HEK293 (cell line): ENCODE measurements around the gene SLC9A9.

ENCODE experiments used
- CTCF ChIA-PET: fragments of 350-600 bp; formaldehyde crosslinking; extraction: SDS; loops from one replicate; lab custom pipeline; 2021; ENCODE audit warnings: antibody characterized with exemption; lab: Yijun Ruan, JAX
- POLR2A ChIA-PET: fragments of 300-600 bp; formaldehyde crosslinking; extraction: SDS; loops from one replicate; lab custom pipeline; 2020; ENCODE audit warnings: antibody characterized with exemption, inconsistent platforms; lab: Yijun Ruan, JAX
- H3K27ac ChIP-seq: fragments of 200-500 bp; sonication (Bioruptor generic); 2 replicates; pipeline ENCODE4 v1.5.1; 2014; ENCODE audit warnings: low read depth, low read length, control low read depth, inconsistent platforms; ENCODE audit errors: extremely low read depth
- H3K36me3 ChIP-seq, 2 experiments: fragments of 200-500 bp in 1 of 2; sonication (Bioruptor generic) in 1 of 2; 1 replicate in 1 of 2; 2 replicates in 1 of 2; pipeline ENCODE4 v1.5.1; 2014 to 2017; ENCODE audit warnings: inconsistent platforms in 2 of 2, low read length in 2 of 2; ENCODE audit not compliant: control insufficient read depth in 2 of 2, insufficient read depth in 1 of 2
- H3K4me1 ChIP-seq: fragments of 200-500 bp; sonication (Bioruptor generic); 2 replicates; pipeline ENCODE4 v1.5.1; 2014; ENCODE audit warnings: mild to moderate bottlenecking, low read length, inconsistent platforms; ENCODE audit not compliant: control insufficient read depth, insufficient read depth
- H3K4me3 ChIP-seq: 2 replicates; pipeline ENCODE4 v1.5.1; 2011; ENCODE audit warnings: low read depth, mild to moderate bottlenecking, control low read depth, low read length, moderate library complexity
- H3K9me3 ChIP-seq: fragments of 200-500 bp; sonication (Bioruptor generic); 2 replicates; pipeline ENCODE4 v1.5.1; 2014; ENCODE audit warnings: low read depth, low read length, inconsistent platforms; ENCODE audit not compliant: control insufficient read depth, insufficient read depth
- ELK4 ChIP-seq: IDR thresholded peaks from 2 replicates; pipeline ENCODE4 v1.6.1; 2011; ENCODE audit warnings: mild to moderate bottlenecking, low read depth, low read length, borderline replicate concordance
- KLF17 ChIP-seq: fragments of 450-650 bp; formaldehyde crosslinking; IDR thresholded peaks from 2 replicates; pipeline ENCODE4 v1.5.1; 2016; ENCODE audit warnings: missing biosample characterization, missing genetic modification characterization
- PRDM10 ChIP-seq: fragments of 450-650 bp; formaldehyde crosslinking; IDR thresholded peaks from 2 replicates; pipeline ENCODE4 v1.5.1; 2016; ENCODE audit warnings: missing biosample characterization, missing genetic modification characterization
- YY1 ChIP-seq: fragments of 450-650 bp; formaldehyde crosslinking; IDR thresholded peaks from 2 replicates; pipeline ENCODE4 v1.5.1; 2018; ENCODE audit warnings: missing biosample characterization, missing genetic modification characterization
- YY2 ChIP-seq: fragments of 450-650 bp; formaldehyde crosslinking; IDR thresholded peaks from 2 replicates; pipeline ENCODE4 v1.5.1; 2016; ENCODE audit warnings: missing biosample characterization, missing genetic modification characterization
- ZBTB21 ChIP-seq: fragments of 450-650 bp; formaldehyde crosslinking; IDR thresholded peaks from 2 replicates; pipeline ENCODE4 v1.5.1; 2017; ENCODE audit warnings: missing biosample characterization, missing genetic modification characterization
- ZBTB8A ChIP-seq: fragments of 450-650 bp; formaldehyde crosslinking; IDR thresholded peaks from 2 replicates; pipeline ENCODE4 v1.5.1; 2016; ENCODE audit warnings: missing biosample characterization, missing genetic modification characterization
- ZEB2 ChIP-seq: fragments of 450-650 bp; formaldehyde crosslinking; IDR thresholded peaks from 2 replicates; pipeline ENCODE4 v1.5.1; 2016; ENCODE audit warnings: missing biosample characterization, missing genetic modification characterization
- ZFP37 ChIP-seq: fragments of 450-650 bp; formaldehyde crosslinking; IDR thresholded peaks from 2 replicates; pipeline ENCODE4 v1.5.1; 2016; ENCODE audit warnings: missing biosample characterization, missing genetic modification characterization
- ZNF133 ChIP-seq: fragments of 450-650 bp; formaldehyde crosslinking; IDR thresholded peaks from 2 replicates; pipeline ENCODE4 v1.5.1; 2016; ENCODE audit warnings: missing biosample characterization, missing genetic modification characterization
- ZNF510 ChIP-seq: fragments of 450-650 bp; formaldehyde crosslinking; IDR thresholded peaks from 2 replicates; pipeline ENCODE4 v1.5.1; 2018; ENCODE audit warnings: mild to moderate bottlenecking, missing genetic modification characterization, missing biosample characterization; ENCODE audit not compliant: insufficient replicate concordance
- ZNF514 ChIP-seq: fragments of 450-650 bp; formaldehyde crosslinking; IDR thresholded peaks from 2 replicates; pipeline ENCODE4 v1.5.1; 2016; ENCODE audit warnings: missing biosample characterization, missing genetic modification characterization
- ZNF561 ChIP-seq: fragments of 450-650 bp; IDR thresholded peaks from 2 replicates; pipeline ENCODE4 v1.5.1; 2018; ENCODE audit warnings: missing biosample characterization, missing genetic modification characterization, borderline replicate concordance
- ZNF571 ChIP-seq: fragments of 450-650 bp; formaldehyde crosslinking; IDR thresholded peaks from 2 replicates; pipeline ENCODE4 v1.5.0; 2017; ENCODE audit warnings: missing biosample characterization, missing genetic modification characterization
- ZNF654 ChIP-seq: fragments of 450-650 bp; formaldehyde crosslinking; IDR thresholded peaks from 2 replicates; pipeline ENCODE4 v1.5.1; 2016; ENCODE audit warnings: low read depth, missing biosample characterization, missing genetic modification characterization
- ZNF776 ChIP-seq: fragments of 450-650 bp; formaldehyde crosslinking; IDR thresholded peaks from 2 replicates; pipeline ENCODE4 v1.5.0; 2017; ENCODE audit warnings: missing biosample characterization, missing genetic modification characterization, borderline replicate concordance
- ZSCAN18 ChIP-seq: fragments of 450-650 bp; formaldehyde crosslinking; IDR thresholded peaks from 2 replicates; pipeline ENCODE4 v1.5.1; 2016; ENCODE audit warnings: missing biosample characterization, missing genetic modification characterization
- ZXDB ChIP-seq: fragments of 450-650 bp; formaldehyde crosslinking; IDR thresholded peaks from 2 replicates; pipeline ENCODE4 v1.5.1; 2016; ENCODE audit warnings: missing biosample characterization, missing genetic modification characterization
- TF ChIP-seq, protein P1 (sequence below): fragments of 450-650 bp; formaldehyde crosslinking; IDR thresholded peaks from 2 replicates; pipeline ENCODE4 v1.5.1; 2016; ENCODE audit warnings: missing biosample characterization, missing genetic modification characterization
- TF ChIP-seq, protein P2 (sequence below): fragments of 450-650 bp; formaldehyde crosslinking; IDR thresholded peaks from 2 replicates; pipeline ENCODE4 v1.5.1; 2016; ENCODE audit warnings: missing biosample characterization, missing genetic modification characterization, borderline replicate concordance

The SLC9A9 gene

GRCh38 chr3:143634427-143634826, 213.8 kb downstream of the SLC9A9 start:
- CTCF ChIA-PET = no interaction called here
- TF ChIP-seq ZNF571 (tag by site-specific recombination) (no peak), ZNF133 (no peak), KLF17 (tag by site-specific recombination) (no peak), YY2 (tag by site-specific recombination) (no peak), ZBTB8A (tag by site-specific recombination) (no peak), ELK4 (no peak), ZSCAN18 (no peak), ZNF654 (no peak), ZNF514 (tag by site-specific recombination) (no peak), PRDM10 (tag by site-specific recombination) (no peak), ZNF561 (tag by site-specific recombination) (no peak), YY1 (tag by site-specific recombination) (no peak), ZFP37 (tag by site-specific recombination) (no peak), ZNF510 (no peak), ZEB2 (no peak), ZBTB21 (tag by site-specific recombination) (no peak), ZXDB (no peak), ZNF776 (tag by site-specific recombination) (no peak)
- TF ChIP-seq, protein P1, sequence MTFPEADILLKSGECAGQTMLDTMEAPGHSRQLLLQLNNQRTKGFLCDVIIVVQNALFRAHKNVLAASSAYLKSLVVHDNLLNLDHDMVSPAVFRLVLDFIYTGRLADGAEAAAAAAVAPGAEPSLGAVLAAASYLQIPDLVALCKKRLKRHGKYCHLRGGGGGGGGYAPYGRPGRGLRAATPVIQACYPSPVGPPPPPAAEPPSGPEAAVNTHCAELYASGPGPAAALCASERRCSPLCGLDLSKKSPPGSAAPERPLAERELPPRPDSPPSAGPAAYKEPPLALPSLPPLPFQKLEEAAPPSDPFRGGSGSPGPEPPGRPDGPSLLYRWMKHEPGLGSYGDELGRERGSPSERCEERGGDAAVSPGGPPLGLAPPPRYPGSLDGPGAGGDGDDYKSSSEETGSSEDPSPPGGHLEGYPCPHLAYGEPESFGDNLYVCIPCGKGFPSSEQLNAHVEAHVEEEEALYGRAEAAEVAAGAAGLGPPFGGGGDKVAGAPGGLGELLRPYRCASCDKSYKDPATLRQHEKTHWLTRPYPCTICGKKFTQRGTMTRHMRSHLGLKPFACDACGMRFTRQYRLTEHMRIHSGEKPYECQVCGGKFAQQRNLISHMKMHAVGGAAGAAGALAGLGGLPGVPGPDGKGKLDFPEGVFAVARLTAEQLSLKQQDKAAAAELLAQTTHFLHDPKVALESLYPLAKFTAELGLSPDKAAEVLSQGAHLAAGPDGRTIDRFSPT (tag by site-specific recombination) = no peak
- TF ChIP-seq, protein P2, sequence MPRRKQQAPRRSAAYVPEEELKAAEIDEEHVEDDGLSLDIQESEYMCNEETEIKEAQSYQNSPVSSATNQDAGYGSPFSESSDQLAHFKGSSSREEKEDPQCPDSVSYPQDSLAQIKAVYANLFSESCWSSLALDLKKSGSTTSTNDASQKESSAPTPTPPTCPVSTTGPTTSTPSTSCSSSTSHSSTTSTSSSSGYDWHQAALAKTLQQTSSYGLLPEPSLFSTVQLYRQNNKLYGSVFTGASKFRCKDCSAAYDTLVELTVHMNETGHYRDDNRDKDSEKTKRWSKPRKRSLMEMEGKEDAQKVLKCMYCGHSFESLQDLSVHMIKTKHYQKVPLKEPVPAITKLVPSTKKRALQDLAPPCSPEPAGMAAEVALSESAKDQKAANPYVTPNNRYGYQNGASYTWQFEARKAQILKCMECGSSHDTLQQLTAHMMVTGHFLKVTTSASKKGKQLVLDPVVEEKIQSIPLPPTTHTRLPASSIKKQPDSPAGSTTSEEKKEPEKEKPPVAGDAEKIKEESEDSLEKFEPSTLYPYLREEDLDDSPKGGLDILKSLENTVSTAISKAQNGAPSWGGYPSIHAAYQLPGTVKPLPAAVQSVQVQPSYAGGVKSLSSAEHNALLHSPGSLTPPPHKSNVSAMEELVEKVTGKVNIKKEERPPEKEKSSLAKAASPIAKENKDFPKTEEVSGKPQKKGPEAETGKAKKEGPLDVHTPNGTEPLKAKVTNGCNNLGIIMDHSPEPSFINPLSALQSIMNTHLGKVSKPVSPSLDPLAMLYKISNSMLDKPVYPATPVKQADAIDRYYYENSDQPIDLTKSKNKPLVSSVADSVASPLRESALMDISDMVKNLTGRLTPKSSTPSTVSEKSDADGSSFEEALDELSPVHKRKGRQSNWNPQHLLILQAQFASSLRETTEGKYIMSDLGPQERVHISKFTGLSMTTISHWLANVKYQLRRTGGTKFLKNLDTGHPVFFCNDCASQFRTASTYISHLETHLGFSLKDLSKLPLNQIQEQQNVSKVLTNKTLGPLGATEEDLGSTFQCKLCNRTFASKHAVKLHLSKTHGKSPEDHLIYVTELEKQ (tag by site-specific recombination) = no peak
- TF ChIP-seq, all 188 proteins: peak for 0
- no peaks in the 10 kb centered on the region for H3K36me3 ChIP-seq
- H3K9me3 ChIP-seq = no peaks in the 10 kb centered on the region
- no peak overlapping the region for H3K4me3 ChIP-seq
- H3K27ac ChIP-seq = no peak overlapping the region
- H3K4me1 ChIP-seq = no peaks in the 10 kb centered on the region
- POLR2A ChIA-PET = no interaction called here
